MM.1S (cell line): ENCODE measurements around the gene PTPRD.

Experiments
- DNase-seq: peaks from one replicate; pipeline ENCODE4 v3.0.0-alpha.2; 2015
- H2AFZ ChIP-seq: fragments of 300-600 bp; sonication (generic); 2 replicates; pipeline ENCODE4 v1.6.0; 2016; ENCODE audit warnings: antibody characterized with exemption, low read length
- H3F3A ChIP-seq: fragments of 300-600 bp; sonication (generic); 2 replicates; pipeline ENCODE4 v1.6.1; 2016; ENCODE audit warnings: mild to moderate bottlenecking, antibody characterized with exemption, low read length, moderate library complexity, mixed read lengths; ENCODE audit not compliant: insufficient read depth
- H3K27ac ChIP-seq: fragments of 300-600 bp; sonication (generic); 2 replicates; pipeline ENCODE4 v1.5.1; 2016; ENCODE audit warnings: mild to moderate bottlenecking, low read length
- H3K27me3 ChIP-seq: fragments of 300-600 bp; sonication (generic); replicated peaks from 2 replicates; pipeline ENCODE4 v1.6.0; 2016; ENCODE audit warnings: low read length; ENCODE audit not compliant: insufficient read depth
- H3K36me3 ChIP-seq: fragments of 300-600 bp; sonication (generic); replicated peaks from 2 replicates; pipeline ENCODE4 v1.6.1; 2016; ENCODE audit warnings: mild to moderate bottlenecking, low read length, mixed read lengths; ENCODE audit not compliant: insufficient read depth
- H3K4me1 ChIP-seq: fragments of 300-600 bp; sonication (generic); 2 replicates; pipeline ENCODE4 v1.6.1; 2016; ENCODE audit warnings: low read length, mixed read lengths
- H3K4me2 ChIP-seq: fragments of 300-600 bp; sonication (generic); 2 replicates; pipeline ENCODE4 v1.6.0; 2016; ENCODE audit warnings: low read depth, low read length
- H3K4me3 ChIP-seq: fragments of 300-600 bp; sonication (generic); 2 replicates; pipeline ENCODE4 v1.5.1; 2016; ENCODE audit warnings: low read length, mixed read lengths
- H3K79me2 ChIP-seq: fragments of 300-600 bp; sonication (generic); 2 replicates; pipeline ENCODE4 v1.6.1; 2016; ENCODE audit warnings: mixed run types, low read length, mixed read lengths
- H3K9ac ChIP-seq: fragments of 300-600 bp; sonication (generic); 2 replicates; pipeline ENCODE4 v1.6.1; 2016; ENCODE audit warnings: low read length, mixed read lengths
- H3K9me2 ChIP-seq: fragments of 300-600 bp; sonication (generic); replicated peaks from 2 replicates; pipeline ENCODE4 v1.6.1; 2016; ENCODE audit warnings: mild to moderate bottlenecking, low read length, mixed read lengths; ENCODE audit not compliant: insufficient read depth
- H3K9me3 ChIP-seq: fragments of 300-600 bp; sonication (generic); replicated peaks from 2 replicates; pipeline ENCODE4 v1.6.1; 2016; ENCODE audit warnings: mild to moderate bottlenecking, low read length, mixed read lengths; ENCODE audit not compliant: insufficient read depth
- H4K20me1 ChIP-seq: fragments of 300-600 bp; sonication (generic); 2 replicates; pipeline ENCODE4 v1.6.1; 2016; ENCODE audit warnings: mild to moderate bottlenecking, low read length, moderate library complexity, mixed read lengths; ENCODE audit not compliant: insufficient read depth
- CTCF ChIP-seq: fragments of 300-600 bp; sonication (generic); IDR thresholded peaks from 2 replicates; pipeline ENCODE4 v1.5.1; 2016; ENCODE audit warnings: antibody characterized with exemption, low read length, mixed read lengths
- EZH2 ChIP-seq: fragments of 300-600 bp; sonication (generic); optimal IDR thresholded peaks from 2 replicates; pipeline ENCODE3; 2017; ENCODE audit warnings: low read depth, mild to moderate bottlenecking, antibody characterized with exemption, low read length, mixed read lengths
- EZH2phosphoT487 ChIP-seq: fragments of 300-600 bp; sonication (generic); IDR thresholded peaks from 2 replicates; pipeline ENCODE4 v1.6.1; 2018; ENCODE audit warnings: antibody characterized with exemption, low read length

The PTPRD gene

DNA sequence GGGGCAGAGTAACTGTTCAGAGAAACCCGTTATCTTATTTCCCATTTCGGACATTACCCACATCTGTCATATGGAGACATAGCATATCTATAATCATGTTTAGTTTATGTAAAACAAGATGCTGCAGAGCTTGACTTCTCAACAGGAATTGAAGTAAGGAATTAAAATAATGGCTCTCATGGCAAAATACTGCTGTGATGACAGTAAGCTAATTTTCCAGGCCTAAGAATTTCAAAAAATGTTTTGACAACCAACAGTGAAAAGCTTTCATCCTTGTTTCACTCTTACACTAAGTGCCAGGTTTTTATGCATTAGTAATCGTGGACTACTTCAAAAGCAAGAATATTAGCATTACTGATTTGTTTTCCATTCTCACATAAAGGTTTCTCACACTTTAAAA lies 518.2 kb downstream of the PTPRD start:
- no peaks in the 10 kb centered on the region for H3K36me3 ChIP-seq
- no peak for DNase-seq
- no peaks in the 10 kb centered on the region for H3K9me2 ChIP-seq
- no peaks in the 10 kb centered on the region for H3K27me3 ChIP-seq
- H3K4me3 ChIP-seq = no peak overlapping the region
- no peaks in the 10 kb centered on the region for H3K4me1 ChIP-seq
- H3K9me3 ChIP-seq = no peaks in the 10 kb centered on the region
- H3K9ac ChIP-seq = no peak overlapping the region
- H2AFZ ChIP-seq = no peak overlapping the region
- H3K4me2 ChIP-seq = no peak overlapping the region
- no peaks in the 10 kb centered on the region for H3K79me2 ChIP-seq
- no peaks in the 10 kb centered on the region for H3F3A ChIP-seq
- no peaks in the 10 kb centered on the region for H4K20me1 ChIP-seq
- no peak overlapping the region for H3K27ac ChIP-seq
- no peak for TF ChIP-seq EZH2phosphoT487
- TF ChIP-seq CTCF = no peak
- TF ChIP-seq EZH2 = no peak

- no peak overlapping the region for H2AFZ ChIP-seq
- H3K79me2 ChIP-seq = no peaks in the 10 kb centered on the region
- no peak overlapping the region for H3K27ac ChIP-seq
- TF ChIP-seq CTCF (no peak), EZH2phosphoT487 (no peak), EZH2 (no peak)
- H4K20me1 ChIP-seq = no peaks in the 10 kb centered on the region
- no peak overlapping the region for H3K9ac ChIP-seq
- H3F3A ChIP-seq = no peaks in the 10 kb centered on the region
- no peaks in the 10 kb centered on the region for H3K9me3 ChIP-seq
- no peak overlapping the region for H3K4me3 ChIP-seq
- no peak overlapping the region for H3K4me2 ChIP-seq
- H3K4me1 ChIP-seq = no peaks in the 10 kb centered on the region
- no peaks in the 10 kb centered on the region for H3K9me2 ChIP-seq
- DNase-seq = no peak
- no peaks in the 10 kb centered on the region for H3K27me3 ChIP-seq
- no peaks in the 10 kb centered on the region for H3K36me3 ChIP-seq
These were observed 532.8 kb downstream of the PTPRD start for GRCh38 chr9:10080012-10080411.

GRCh38 chr9:10079284-10079964 lies 533.4 kb downstream of the PTPRD start:
- Histone ChIP-seq H3K9ac (no peak overlapping the region), H3K27me3 (no peaks in the 10 kb centered on the region), H2AFZ (no peak overlapping the region), H3K27ac (no peak overlapping the region), H3K4me1 (no peaks in the 10 kb centered on the region), H3K9me3 (no peaks in the 10 kb centered on the region), H3K36me3 (no peaks in the 10 kb centered on the region), H4K20me1 (no peaks in the 10 kb centered on the region), H3K4me3 (no peak overlapping the region), H3F3A (no peaks in the 10 kb centered on the region), H3K79me2 (no peaks in the 10 kb centered on the region), H3K9me2 (no peaks in the 10 kb centered on the region), H3K4me2 (no peak overlapping the region)
- DNase-seq = no peak
- no peak for TF ChIP-seq EZH2
- no peak for TF ChIP-seq EZH2phosphoT487
- no peak for TF ChIP-seq CTCF
